CD4-positive, alpha-beta T cell (primary cell): ENCODE data around the gene IL20RA. TPM values are rescaled to one million over a fixed set of nuclear protein-coding genes. Genes with fewer than 3 reads are reported as not detected.

Experiments used
- ATAC-seq: fragments of 200-7000 bp; cut with Tn5 transposase; one replicate; pipeline ENCODE4 v1.10.0; 2022; ENCODE audit warnings: mild to moderate bottlenecking; ENCODE audit not compliant: poor library complexity
- CTCF ChIA-PET: fragments of 350-600 bp; sonication (Branson Sonifier 250); formaldehyde crosslinking; loops from one replicate; lab custom pipeline; 2021; ENCODE audit warnings: antibody characterized with exemption, inconsistent platforms; lab: Charles Lee
- POLR2A ChIA-PET: fragments of 350-600 bp; sonication (Branson Sonifier 250); formaldehyde crosslinking; loops from one replicate; lab custom pipeline; 2021; ENCODE audit warnings: antibody characterized with exemption, inconsistent platforms; lab: Charles Lee
- DNase-seq, 14 experiments: peaks; one replicate each; pipeline ENCODE4 v3.0.0-alpha.2; 2013 to 2020; ENCODE audit warnings: mixed read lengths in 2 of 14
- H3K27ac ChIP-seq, 2 donors: one replicate each; pipeline versions ENCODE4 v1.5.1 to v1.7.0; 2013; ENCODE audit warnings: low read length in 2 of 2, low read depth in 1 of 2, mild to moderate bottlenecking in 1 of 2
- H3K27me3 ChIP-seq, 2 experiments: 1 replicate in 1 of 2; 2 replicates in 1 of 2; pipeline versions ENCODE4 v1.6.1 to v1.7.0; 2013; ENCODE audit warnings: low read length in 2 of 2, control low read depth in 1 of 2, mild to moderate bottlenecking in 1 of 2, moderate library complexity in 1 of 2; ENCODE audit not compliant: insufficient read depth in 2 of 2, control insufficient read depth in 1 of 2
- H3K36me3 ChIP-seq: one replicate; pipeline ENCODE4 v1.6.1; 2013; ENCODE audit warnings: low read length, control low read depth; ENCODE audit not compliant: insufficient read depth
- H3K4me1 ChIP-seq: one replicate; pipeline ENCODE4 v1.6.1; 2013; ENCODE audit warnings: low read length, control low read depth; ENCODE audit not compliant: insufficient read depth
- H3K4me3 ChIP-seq: one replicate; pipeline ENCODE4 v1.5.1; 2013; ENCODE audit warnings: mild to moderate bottlenecking, low read length, moderate library complexity
- H3K9me3 ChIP-seq, 2 experiments: 1 replicate in 1 of 2; 2 replicates in 1 of 2; pipeline versions ENCODE4 v1.6.1 to v1.7.0; 2013; ENCODE audit warnings: low read length in 2 of 2, mild to moderate bottlenecking in 2 of 2, control low read depth in 1 of 2, moderate library complexity in 1 of 2; ENCODE audit not compliant: control insufficient read depth in 1 of 2, insufficient read depth in 1 of 2
- H3K27ac Mint-ChIP-seq: one replicate; pipeline ENCODE4 v1.8.0; 2020; ENCODE audit warnings: mixed read lengths
- H3K27me3 Mint-ChIP-seq: one replicate; pipeline ENCODE4 v1.8.0; 2021; ENCODE audit warnings: mixed read lengths
- H3K36me3 Mint-ChIP-seq: one replicate; pipeline ENCODE4 v1.8.0; 2021; ENCODE audit warnings: low read depth, mixed read lengths
- H3K4me1 Mint-ChIP-seq: one replicate; pipeline ENCODE4 v1.8.0; 2021; ENCODE audit warnings: low read depth, mixed read lengths
- H3K4me3 Mint-ChIP-seq: one replicate; pipeline ENCODE4 v1.8.0; 2020; ENCODE audit warnings: mild to moderate bottlenecking, mixed read lengths
- H3K9me3 Mint-ChIP-seq: one replicate; pipeline ENCODE4 v1.8.0; 2020; ENCODE audit warnings: mixed read lengths
- CTCF ChIP-seq: fragments of 200-600 bp; IDR thresholded peaks from one replicate; pipeline ENCODE4 v1.8.0; 2022; ENCODE audit warnings: antibody characterized with exemption, mild to moderate bottlenecking
- intact Hi-C, 2 experiments: fragments of 100-400 bp; cut with DNase I in 1 of 2; cut with micrococcal nuclease in 1 of 2; formaldehyde crosslinking; loops; one replicate each; pipeline versions ENCODE4 v1.15.1 to v1.9.0; 2023 to 2025; cut with DNase I, micrococcal nuclease
- total RNA-seq, 174 experiments: library from RNA in 2 of 174; stranded (reverse) in 2 of 174; gene quantifications; one replicate each; pipeline ENCODE4 v1.2.3 and lab custom pipeline; 2021 to 2026

Gene IL20RA
- total RNA-seq, 2 experiments from 2014 or later: not detected

- Mint-ChIP-seq H3K27ac (no peak overlapping the region), H3K4me1 (no peaks in the 10 kb centered on the region)
- intact Hi-C loops: no loop called here
Measured at GRCh38 chr6:136964398-136964797, 80.4 kb downstream of the IL20RA start.

GRCh38 chr6:136963259-136963658, 81.5 kb downstream of the IL20RA start:
- ChIA-PET CTCF (no interaction called here), POLR2A (no interaction called here)
- TF ChIP-seq CTCF: no peak
- no peaks in the 10 kb centered on the region for H3K4me1 Mint-ChIP-seq
- H3K27ac Mint-ChIP-seq: no peak overlapping the region
- Histone ChIP-seq H3K4me3 (no peak overlapping the region), H3K27ac (no peak overlapping the region), H3K27me3 (peaks cover 9% of the 10 kb centered on the region in 2 experiments), H3K9me3 (no peaks in the 10 kb centered on the region), H3K4me1 (peaks cover 4% of the 10 kb centered on the region), H3K36me3 (no peaks in the 10 kb centered on the region)
- H3K36me3 Mint-ChIP-seq: no peaks in the 10 kb centered on the region
- no peaks in the 10 kb centered on the region for H3K9me3 Mint-ChIP-seq
- peaks cover 38% of the 10 kb centered on the region for H3K27me3 Mint-ChIP-seq
- intact Hi-C loops: no loop called here
- H3K4me3 Mint-ChIP-seq: no peak overlapping the region
- ATAC-seq (no peak), DNase-seq (no peak)

More at GRCh38 chr6:136964398-136964797, 80.4 kb downstream of the IL20RA start:
- Mint-ChIP-seq H3K27me3 (peaks cover 36% of the 10 kb centered on the region), H3K36me3 (no peaks in the 10 kb centered on the region), H3K4me3 (no peak overlapping the region), H3K9me3 (no peaks in the 10 kb centered on the region)
- Histone ChIP-seq H3K27ac (no peak overlapping the region), H3K4me3 (no peak overlapping the region), H3K9me3 (no peaks in the 10 kb centered on the region), H3K27me3 (peaks cover 9% of the 10 kb centered on the region in 2 experiments), H3K4me1 (peaks cover 7% of the 10 kb centered on the region), H3K36me3 (no peaks in the 10 kb centered on the region)
- CTCF ChIA-PET: no interaction called here
- POLR2A ChIA-PET: no interaction called here
- no peak for TF ChIP-seq CTCF
- no peak for ATAC-seq
- no peak for DNase-seq

- H3K4me3 ChIP-seq: no peak overlapping the region
- intact Hi-C loops: no loop called here
- ChIA-PET CTCF (no interaction called here), POLR2A (no interaction called here)
- ATAC-seq: no peak
- H3K4me3 Mint-ChIP-seq: no peak overlapping the region
- no peaks in the 10 kb centered on the region for H3K4me1 Mint-ChIP-seq
- DNase-seq: no peak
- no peak for TF ChIP-seq CTCF
- no peak overlapping the region for H3K27ac ChIP-seq
- no peaks in the 10 kb centered on the region for H3K36me3 ChIP-seq
- H3K27me3 Mint-ChIP-seq: peaks cover 32% of the 10 kb centered on the region
- H3K36me3 Mint-ChIP-seq: no peaks in the 10 kb centered on the region
- H3K9me3 ChIP-seq: no peaks in the 10 kb centered on the region
- H3K27me3 ChIP-seq: peaks cover 5% of the 10 kb centered on the region in 2 experiments
- H3K27ac Mint-ChIP-seq: no peak overlapping the region
- H3K9me3 Mint-ChIP-seq: no peaks in the 10 kb centered on the region
- no peaks in the 10 kb centered on the region for H3K4me1 ChIP-seq
Measured at GRCh38 chr6:136962661-136963060, 82.1 kb downstream of the IL20RA start.
